Astrocyte (in vitro differentiated cells and primary cell): ENCODE measurements around the gene WDPCP. TPM values are rescaled to one million over a fixed set of nuclear protein-coding genes. Genes with fewer than 3 reads are reported as not detected.
A peak's percentile ranks its signal among the peaks of the same experiment; 100 is the strongest.

Experiments
- DNase-seq: peaks from one replicate; pipeline ENCODE4 v3.0.0-alpha.2; 2010; ENCODE audit warnings: low read depth
- FAIRE-seq: peaks from 2 replicates; lab custom pipeline; 2011; peaks lifted over from hg19 to GRCh38; lab: Jason Lieb, UNC
- H2AFZ ChIP-seq: 2 replicates; pipeline ENCODE4 v1.6.0; 2012; ENCODE audit warnings: low read depth, low read length, inconsistent platforms
- H3K27ac ChIP-seq: 2 replicates; pipeline ENCODE4 v1.5.1; 2011; ENCODE audit warnings: low read depth, low read length, inconsistent platforms
- H3K27me3 ChIP-seq: 2 replicates; pipeline ENCODE4 v1.6.0; 2011; ENCODE audit warnings: low read length, inconsistent platforms; ENCODE audit not compliant: insufficient read depth
- H3K36me3 ChIP-seq: 2 replicates; pipeline ENCODE4 v1.5.1; 2011; ENCODE audit warnings: low read length, inconsistent platforms; ENCODE audit not compliant: insufficient read depth
- H3K4me1 ChIP-seq: 2 replicates; pipeline ENCODE4 v1.5.1; 2011; ENCODE audit warnings: low read length, inconsistent platforms; ENCODE audit not compliant: insufficient read depth
- H3K4me2 ChIP-seq: 2 replicates; pipeline ENCODE4 v1.6.0; 2012; ENCODE audit warnings: low read length, inconsistent platforms
- H3K4me3 ChIP-seq: 2 replicates; pipeline ENCODE4 v1.5.1; 2011; ENCODE audit warnings: low read depth, mild to moderate bottlenecking, low read length, inconsistent platforms; ENCODE audit not compliant: insufficient read depth
- H3K79me2 ChIP-seq: 2 replicates; pipeline ENCODE4 v1.6.0; 2012; ENCODE audit warnings: mild to moderate bottlenecking, low read length, inconsistent platforms; ENCODE audit not compliant: insufficient read depth
- H3K9ac ChIP-seq: 2 replicates; pipeline ENCODE4 v1.6.0; 2012; ENCODE audit warnings: mild to moderate bottlenecking, low read length, inconsistent platforms
- H3K9me3 ChIP-seq: 2 replicates; pipeline ENCODE4 v1.5.1; 2012; ENCODE audit warnings: low read depth, mild to moderate bottlenecking, low read length, inconsistent platforms; ENCODE audit not compliant: insufficient read depth
- H4K20me1 ChIP-seq: 2 replicates; pipeline ENCODE4 v1.6.0; 2012; ENCODE audit warnings: low read length, inconsistent platforms; ENCODE audit not compliant: insufficient read depth
- H3K27ac Mint-ChIP-seq: one replicate; pipeline ENCODE4 v1.8.0; 2021; ENCODE audit warnings: mild to moderate bottlenecking, mixed read lengths; ENCODE audit not compliant: unreplicated experiment
- H3K27me3 Mint-ChIP-seq: one replicate; pipeline ENCODE4 v1.8.0; 2021; ENCODE audit warnings: low read depth, mixed read lengths; ENCODE audit not compliant: unreplicated experiment
- H3K36me3 Mint-ChIP-seq: one replicate; pipeline ENCODE4 v1.8.0; 2021; ENCODE audit warnings: low read depth, mixed read lengths; ENCODE audit not compliant: unreplicated experiment
- H3K4me1 Mint-ChIP-seq: one replicate; pipeline ENCODE4 v1.8.0; 2021; ENCODE audit warnings: low read depth, mixed read lengths; ENCODE audit not compliant: unreplicated experiment
- H3K4me3 Mint-ChIP-seq: one replicate; pipeline ENCODE4 v1.8.0; 2021; ENCODE audit warnings: mild to moderate bottlenecking, moderate library complexity, mixed read lengths; ENCODE audit not compliant: unreplicated experiment
- H3K9me3 Mint-ChIP-seq: one replicate; pipeline ENCODE4 v1.8.0; 2021; ENCODE audit warnings: mild to moderate bottlenecking, mixed read lengths; ENCODE audit not compliant: unreplicated experiment
- EZH2 ChIP-seq: IDR thresholded peaks from 2 replicates; pipeline ENCODE4 v1.6.1; 2012; ENCODE audit warnings: mild to moderate bottlenecking, low read length, inconsistent platforms; ENCODE audit not compliant: insufficient read depth
- total RNA-seq: library from RNA; stranded (reverse); gene quantifications from 2 replicates; pipeline ENCODE4 v1.2.1, GENCODE V29; 2021
- TF ChIP-seq, protein P1 (sequence below): IDR thresholded peaks from 2 replicates; pipeline ENCODE4 v1.5.1; 2011; ENCODE audit warnings: low read depth, mild to moderate bottlenecking, inconsistent platforms, low read length, moderate library complexity; ENCODE audit not compliant: insufficient read depth

The WDPCP gene
- total RNA-seq, 1 donor from 2014 or later, result 15.1 TPM

DNA sequence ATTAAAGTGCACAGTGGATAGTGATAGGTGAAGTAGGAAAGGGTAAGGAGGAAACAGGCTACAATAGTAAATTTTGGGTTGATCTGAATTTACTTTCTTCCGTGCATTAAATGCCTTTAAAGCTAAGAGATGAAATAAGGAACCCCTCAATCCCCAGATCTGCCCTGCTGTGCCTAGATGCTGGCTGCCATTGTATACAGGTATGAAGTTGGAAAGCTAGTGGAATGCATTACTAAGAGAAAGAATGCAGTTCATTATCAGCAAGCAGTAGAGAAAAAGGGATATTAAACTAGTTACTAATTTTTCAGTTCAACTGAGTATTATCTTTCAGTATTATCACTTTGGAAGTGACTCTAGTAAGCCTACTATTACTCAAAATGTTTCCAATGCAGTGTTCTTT is 93.3 kb downstream of the WDPCP start:
- Histone ChIP-seq H3K4me3 (no peak overlapping the region), H4K20me1 (no peaks in the 10 kb centered on the region), H3K27ac (no peak overlapping the region), H3K27me3 (no peaks in the 10 kb centered on the region), H3K9ac (no peak overlapping the region), H3K79me2 (no peaks in the 10 kb centered on the region), H3K36me3 (no peaks in the 10 kb centered on the region), H3K4me1 (no peaks in the 10 kb centered on the region), H3K9me3 (no peaks in the 10 kb centered on the region), H3K4me2 (no peak overlapping the region), H2AFZ (no peak overlapping the region)
- Mint-ChIP-seq H3K27me3 (no peaks in the 10 kb centered on the region), H3K4me1 (no peaks in the 10 kb centered on the region), H3K4me3 (no peak overlapping the region), H3K9me3 (peaks cover 2% of the 10 kb centered on the region), H3K27ac (no peak overlapping the region), H3K36me3 (peaks cover 1% of the 10 kb centered on the region)
- TF ChIP-seq, protein P1, sequence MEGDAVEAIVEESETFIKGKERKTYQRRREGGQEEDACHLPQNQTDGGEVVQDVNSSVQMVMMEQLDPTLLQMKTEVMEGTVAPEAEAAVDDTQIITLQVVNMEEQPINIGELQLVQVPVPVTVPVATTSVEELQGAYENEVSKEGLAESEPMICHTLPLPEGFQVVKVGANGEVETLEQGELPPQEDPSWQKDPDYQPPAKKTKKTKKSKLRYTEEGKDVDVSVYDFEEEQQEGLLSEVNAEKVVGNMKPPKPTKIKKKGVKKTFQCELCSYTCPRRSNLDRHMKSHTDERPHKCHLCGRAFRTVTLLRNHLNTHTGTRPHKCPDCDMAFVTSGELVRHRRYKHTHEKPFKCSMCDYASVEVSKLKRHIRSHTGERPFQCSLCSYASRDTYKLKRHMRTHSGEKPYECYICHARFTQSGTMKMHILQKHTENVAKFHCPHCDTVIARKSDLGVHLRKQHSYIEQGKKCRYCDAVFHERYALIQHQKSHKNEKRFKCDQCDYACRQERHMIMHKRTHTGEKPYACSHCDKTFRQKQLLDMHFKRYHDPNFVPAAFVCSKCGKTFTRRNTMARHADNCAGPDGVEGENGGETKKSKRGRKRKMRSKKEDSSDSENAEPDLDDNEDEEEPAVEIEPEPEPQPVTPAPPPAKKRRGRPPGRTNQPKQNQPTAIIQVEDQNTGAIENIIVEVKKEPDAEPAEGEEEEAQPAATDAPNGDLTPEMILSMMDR, result no peak
- TF ChIP-seq EZH2, result no peak
- FAIRE-seq (no peak), DNase-seq (no peak)

DNA sequence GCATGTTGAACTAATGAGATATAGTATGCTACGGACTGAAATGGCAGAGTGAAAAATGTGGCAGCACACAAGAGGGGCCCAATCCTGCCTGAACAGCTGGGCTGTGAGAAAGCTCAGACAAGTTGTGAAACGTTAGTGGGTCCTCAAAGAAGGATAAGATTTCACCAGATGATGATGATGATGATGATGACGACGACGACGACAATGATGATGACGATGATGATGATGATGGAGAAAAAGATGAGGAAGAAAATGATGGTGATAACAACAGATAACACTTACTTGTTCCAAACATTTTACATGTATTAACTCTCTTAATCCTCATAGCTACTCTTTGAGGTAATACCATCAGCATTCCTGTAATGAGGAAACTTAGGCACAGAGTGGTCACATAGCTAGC is 94.2 kb downstream of the WDPCP start:
- DNase-seq (no peak), FAIRE-seq (no peak)
- no peaks in the 10 kb centered on the region for H3K36me3 ChIP-seq
- no peaks in the 10 kb centered on the region for H3K79me2 ChIP-seq
- H3K4me3 ChIP-seq, result no peak overlapping the region
- H3K27me3 ChIP-seq, result no peaks in the 10 kb centered on the region
- H3K4me2 ChIP-seq, result no peak overlapping the region
- H3K27ac Mint-ChIP-seq, result no peak overlapping the region
- no peaks in the 10 kb centered on the region for H3K9me3 ChIP-seq
- peaks cover 1% of the 10 kb centered on the region for H3K36me3 Mint-ChIP-seq
- no peak overlapping the region for H2AFZ ChIP-seq
- H4K20me1 ChIP-seq, result no peaks in the 10 kb centered on the region
- H3K9me3 Mint-ChIP-seq, result peaks cover 2% of the 10 kb centered on the region
- H3K4me1 Mint-ChIP-seq, result no peaks in the 10 kb centered on the region
- no peak overlapping the region for H3K27ac ChIP-seq
- no peaks in the 10 kb centered on the region for H3K4me1 ChIP-seq
- H3K27me3 Mint-ChIP-seq, result no peaks in the 10 kb centered on the region
- TF ChIP-seq, protein P1, result no peak
- TF ChIP-seq EZH2, result no peak
- no peak overlapping the region for H3K9ac ChIP-seq
- H3K4me3 Mint-ChIP-seq, result no peak overlapping the region

DNA sequence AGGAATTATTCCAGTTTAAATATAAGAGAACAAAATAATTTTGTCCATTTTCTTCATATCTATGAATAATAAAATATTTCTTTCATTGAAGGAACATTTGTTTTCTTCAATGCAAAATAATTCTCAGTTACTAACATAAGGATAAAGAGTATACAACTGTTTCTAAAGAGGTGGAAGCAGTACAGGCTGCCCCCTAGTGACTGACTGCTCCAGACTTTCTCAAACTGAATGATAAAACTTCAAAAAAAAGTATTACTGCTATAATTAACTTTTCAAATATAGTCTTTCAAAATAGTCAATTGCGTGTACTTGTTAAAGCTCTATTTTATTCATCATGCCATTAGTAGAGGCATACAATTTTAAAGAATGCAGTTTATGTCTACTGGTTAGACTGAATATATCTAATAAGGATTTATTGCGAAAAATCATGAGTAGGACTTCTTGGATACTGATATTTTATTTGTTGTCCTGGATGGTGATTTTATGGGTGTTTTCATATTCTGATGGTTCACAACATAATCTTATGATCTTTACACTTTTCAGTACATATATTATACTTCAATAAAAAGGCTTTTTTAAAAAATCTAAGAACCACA is 100.1 kb downstream of the WDPCP start:
- H3K36me3 Mint-ChIP-seq, result no peaks in the 10 kb centered on the region
- no peaks in the 10 kb centered on the region for H3K9me3 Mint-ChIP-seq
- no peaks in the 10 kb centered on the region for H3K36me3 ChIP-seq
- no peaks in the 10 kb centered on the region for H3K27me3 ChIP-seq
- H3K4me2 ChIP-seq, result no peak overlapping the region
- H2AFZ ChIP-seq, result no peak overlapping the region
- no peak overlapping the region for H3K9ac ChIP-seq
- H3K27ac ChIP-seq, result no peak overlapping the region
- no peaks in the 10 kb centered on the region for H4K20me1 ChIP-seq
- no peak for TF ChIP-seq EZH2
- TF ChIP-seq, protein P1, result peak; percentile 75
- H3K4me3 Mint-ChIP-seq, result no peak overlapping the region
- no peak overlapping the region for H3K27ac Mint-ChIP-seq
- DNase-seq (no peak), FAIRE-seq (peak; percentile 56)
- H3K4me1 Mint-ChIP-seq, result no peaks in the 10 kb centered on the region
- H3K4me1 ChIP-seq, result no peaks in the 10 kb centered on the region
- no peak overlapping the region for H3K4me3 ChIP-seq
- H3K9me3 ChIP-seq, result no peaks in the 10 kb centered on the region
- no peaks in the 10 kb centered on the region for H3K79me2 ChIP-seq
- no peaks in the 10 kb centered on the region for H3K27me3 Mint-ChIP-seq
